ELR (cell line): ENCODE measurements around the gene ZNF879.

Experiments
- DNase-seq: peaks from one replicate; pipeline ENCODE4 v3.0.0-alpha.2; 2015; ENCODE audit warnings: low read depth

Gene ZNF879

DNA sequence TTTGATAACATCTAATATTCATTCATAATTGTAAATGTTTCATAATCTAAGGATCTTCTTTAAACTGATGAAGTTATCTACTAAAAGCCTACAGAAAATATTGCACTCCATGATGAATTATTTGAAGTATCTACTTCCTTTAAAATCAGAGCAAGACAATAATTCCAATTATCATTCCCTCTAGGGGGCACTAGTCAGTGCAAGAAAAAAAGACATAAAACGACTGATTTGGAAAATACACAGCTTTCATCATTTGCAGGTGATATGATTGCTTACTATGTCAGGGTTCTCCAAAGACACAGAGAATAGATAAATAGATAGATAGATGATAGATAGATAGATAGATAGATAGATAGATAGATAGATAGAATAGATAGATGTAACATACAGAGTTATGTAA lies 14.9 kb upstream of the ZNF879 start:
- peak; percentile 5 for DNase-seq

GRCh38 chr5:179033004-179033580 lies 9.5 kb downstream of the ZNF879 start:
- no peak for DNase-seq

DNA sequence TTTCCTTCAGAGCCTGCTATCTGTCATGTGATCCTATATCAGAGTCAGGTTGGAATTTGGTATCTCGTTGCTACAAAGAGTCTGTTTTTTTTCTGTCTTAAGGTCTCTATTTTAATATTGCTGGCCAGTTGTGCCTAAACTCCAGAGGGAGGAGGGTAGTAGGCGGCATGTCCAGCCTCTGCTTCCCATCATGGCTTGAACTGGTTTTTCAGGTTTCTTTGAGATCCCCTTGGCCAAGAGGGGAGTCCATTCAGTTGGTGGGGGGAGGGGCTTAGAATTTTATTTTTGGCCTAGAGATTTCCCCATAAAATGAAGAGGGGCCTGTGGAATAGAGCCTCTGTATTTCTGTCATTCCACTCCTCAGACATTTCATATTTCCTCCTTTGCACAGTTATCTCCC lies 21.2 kb downstream of the ZNF879 start:
- DNase-seq, result no peak

DNA sequence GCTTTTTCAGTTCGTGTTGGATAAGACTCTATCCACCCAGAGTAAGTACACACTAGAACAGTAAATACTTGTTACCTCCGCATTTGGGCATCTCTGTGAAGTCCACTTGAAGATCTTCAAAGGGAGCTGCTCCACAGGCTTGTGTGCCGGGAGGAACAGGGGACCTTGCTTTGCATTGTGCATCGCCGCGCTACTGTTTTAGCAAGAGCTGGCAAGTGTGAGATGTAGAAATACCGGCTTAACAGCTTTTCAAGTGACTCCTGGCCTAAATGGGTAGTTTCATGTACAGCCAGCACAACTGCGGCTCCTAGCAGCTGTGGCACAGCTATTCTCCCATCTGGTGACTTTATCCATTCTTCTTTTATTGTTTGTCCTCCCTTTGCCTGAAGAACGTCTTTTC lies 28.2 kb downstream of the ZNF879 start:
- DNase-seq, result no peak

GRCh38 chr5:179054036-179054785 lies 30.6 kb downstream of the ZNF879 start:
- DNase-seq, result no peak

DNA sequence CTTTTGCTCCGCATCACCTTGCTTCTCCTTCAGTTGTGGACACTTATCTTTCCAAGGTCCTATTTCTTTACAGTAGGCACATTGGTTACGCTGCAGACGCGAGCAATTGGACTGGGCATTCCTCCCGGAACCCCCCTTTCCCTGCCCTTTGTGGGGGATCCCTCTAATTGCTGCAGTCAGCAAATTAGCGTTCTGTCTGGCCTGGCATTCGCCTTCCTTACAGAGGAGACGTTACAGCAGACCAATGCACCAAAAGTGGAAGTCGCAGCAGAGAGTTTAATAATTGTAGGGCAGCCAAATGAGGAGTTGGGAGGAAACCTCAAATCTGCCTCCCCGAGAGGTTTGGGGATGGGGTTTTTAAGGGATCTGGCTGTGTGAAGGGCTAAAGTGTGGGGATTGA lies 31.3 kb downstream of the ZNF879 start:
- DNase-seq, result no peak

- no peak for DNase-seq
Measured at GRCh38 chr5:179055436-179055835, 31.8 kb downstream of the ZNF879 start.

- no peak for DNase-seq
Measured at GRCh38 chr5:179055841-179056240, 32.2 kb downstream of the ZNF879 start.

- peak; percentile 91 for DNase-seq
Measured at GRCh38 chr5:179060116-179061008, 36.8 kb downstream of the ZNF879 start, which contains the start of gene ZNF354C. TSS of gene ZNF354C (plus strand) at chr5:179060373. CDS start at chr5:179062069, 1,696 bp downstream.

GRCh38 chr5:179061025-179061424 lies 37.4 kb downstream of the ZNF879 start:
- no peak for DNase-seq

DNA sequence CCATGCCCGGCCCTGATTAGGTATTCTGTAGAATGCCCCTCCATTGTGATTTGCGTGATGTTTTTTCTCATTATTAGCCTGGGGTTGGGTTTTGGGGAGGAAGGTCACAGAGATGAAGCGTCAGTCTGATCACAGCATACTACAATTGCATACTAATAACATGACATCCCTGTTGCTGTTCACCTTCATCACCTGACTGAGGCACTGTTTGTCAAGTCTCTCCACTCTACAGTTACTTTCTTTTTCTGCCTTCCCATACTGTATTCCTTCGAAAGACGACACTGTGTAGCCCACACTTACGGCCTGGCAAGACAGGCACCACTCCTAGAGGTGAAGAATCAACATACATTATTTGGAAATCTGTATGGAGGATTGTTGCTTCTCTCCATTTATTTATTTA lies 42.1 kb downstream of the ZNF879 start:
- DNase-seq, result no peak

DNA sequence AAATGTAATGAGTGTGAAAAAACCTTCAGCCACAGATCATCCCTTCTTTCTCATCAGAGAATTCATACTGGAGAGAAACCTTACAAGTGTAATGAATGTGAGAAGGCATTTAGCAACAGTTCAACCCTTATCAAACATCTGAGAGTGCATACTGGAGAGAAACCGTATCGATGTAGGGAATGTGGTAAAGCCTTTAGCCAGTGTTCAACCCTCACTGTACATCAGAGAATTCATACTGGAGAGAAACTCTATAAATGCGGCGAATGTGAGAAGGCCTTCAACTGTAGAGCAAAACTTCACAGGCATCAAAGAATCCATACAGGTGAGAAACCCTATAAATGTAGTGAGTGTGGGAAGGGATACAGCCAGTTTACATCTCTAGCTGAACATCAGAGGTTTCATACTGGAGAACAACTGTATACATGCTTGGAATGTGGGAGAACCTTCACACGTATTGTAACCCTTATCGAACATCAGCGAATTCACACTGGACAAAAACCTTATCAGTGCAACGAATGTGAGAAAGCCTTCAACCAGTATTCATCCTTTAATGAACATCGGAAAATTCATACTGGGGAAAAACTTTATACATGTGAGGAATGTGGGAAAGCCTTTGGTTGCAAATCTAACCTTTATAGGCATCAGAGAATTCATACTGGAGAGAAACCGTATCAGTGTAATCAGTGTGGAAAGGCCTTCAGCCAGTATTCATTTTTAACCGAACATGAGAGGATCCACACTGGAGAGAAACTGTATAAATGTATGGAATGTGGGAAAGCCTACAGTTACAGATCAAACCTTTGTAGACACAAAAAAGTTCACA lies 55.8 kb downstream of the ZNF879 start:
- DNase-seq, result no peak

DNA sequence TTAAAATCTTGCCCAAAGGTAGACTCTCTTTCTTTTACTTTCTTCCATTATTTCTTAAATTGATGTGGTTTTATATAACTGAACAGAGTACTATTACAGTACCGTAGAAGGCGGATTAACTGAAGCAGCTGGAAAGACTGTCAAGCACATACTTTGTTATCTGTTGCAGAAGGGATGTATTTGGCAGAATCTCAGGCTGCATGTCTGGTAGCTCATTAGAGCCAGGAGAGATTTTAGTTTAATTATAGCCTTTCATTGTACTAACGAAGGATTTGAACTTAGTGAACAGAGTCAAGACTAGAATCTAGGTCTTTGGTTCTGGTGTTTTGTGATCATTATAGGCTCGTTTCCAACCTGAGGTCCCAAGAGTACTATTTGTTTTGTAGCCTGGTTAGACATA lies 57.1 kb downstream of the ZNF879 start:
- DNase-seq, result no peak
